Tibial nerve (tissue), 4 donors: ENCODE measurements around the gene TNK2.

Experiments
- CTCF ChIP-seq, 5 experiments: fragments of 200-600 bp in 3 of 5; fragments of 450-650 bp in 2 of 5; sonication (generic) in 3 of 5; IDR thresholded peaks; one replicate each; pipeline ENCODE4 v1.5.1; 2016 to 2019; ENCODE audit warnings: antibody characterized with exemption in 5 of 5, mild to moderate bottlenecking in 3 of 5, moderate library complexity in 2 of 5
- EP300 ChIP-seq, 2 donors: sonication (generic); formaldehyde crosslinking; IDR thresholded peaks; one replicate each; pipeline ENCODE4 v1.6.1; 2017; ENCODE audit warnings: antibody characterized with exemption in 2 of 2, mild to moderate bottlenecking in 1 of 2

GRCh38 chr3:195897081-195897852 is 11.1 kb downstream of the TNK2 start:
- TF ChIP-seq CTCF (IDR thresholded peaks at IDR 0.05) (no peak), EP300 (IDR thresholded peaks at IDR 0.05) (no peak)
